Sigmoid colon (tissue), 7 donors: ENCODE data around the gene HOMER2. TPM values are rescaled to one million over a fixed set of nuclear protein-coding genes. Genes with fewer than 3 reads are reported as not detected.

Experiments
- DNase-seq: peaks from one replicate; pipeline ENCODE4 v3.0.0-alpha.2; 2019
- H3K27ac ChIP-seq, 4 donors: fragments of 200-600 bp; sonication (generic); one replicate each; pipeline ENCODE4 v1.5.1; 2016 to 2019; ENCODE audit warnings: mild to moderate bottlenecking in 1 of 4
- H3K27me3 ChIP-seq, 3 donors: fragments of 200-600 bp; sonication (generic); one replicate each; pipeline ENCODE4 v1.5.1; 2019; ENCODE audit warnings: mild to moderate bottlenecking in 1 of 3
- H3K36me3 ChIP-seq, 4 donors: fragments of 200-600 bp; sonication (generic); one replicate each; pipeline ENCODE4 v1.5.1; 2016 to 2019
- H3K4me1 ChIP-seq, 4 donors: fragments of 200-600 bp; sonication (generic); one replicate each; pipeline ENCODE4 v1.5.1; 2017 to 2019
- H3K4me3 ChIP-seq, 4 donors: fragments of 200-600 bp; sonication (generic); one replicate each; pipeline ENCODE4 v1.5.1; 2017 to 2019; ENCODE audit warnings: mild to moderate bottlenecking in 2 of 4, moderate library complexity in 1 of 4
- H3K9me3 ChIP-seq, 4 donors: fragments of 200-600 bp in 3 of 4; sonication (generic) in 3 of 4; one replicate each; pipeline versions ENCODE4 v1.5.1 to v1.6.1; 2013 to 2019
- EP300 ChIP-seq, 4 donors: sonication (generic); formaldehyde crosslinking; IDR thresholded peaks; one replicate each; pipeline ENCODE4 v1.6.1; 2017; ENCODE audit warnings: antibody characterized with exemption in 4 of 4
- POLR2A ChIP-seq, 2 donors: fragments of 450-650 bp; IDR thresholded peaks; one replicate each; pipeline ENCODE4 v1.6.1; 2016; ENCODE audit warnings: antibody characterized with exemption in 2 of 2, mild to moderate bottlenecking in 2 of 2, moderate library complexity in 2 of 2
- POLR2AphosphoS5 ChIP-seq, 4 donors: sonication (generic); formaldehyde crosslinking; IDR thresholded peaks; one replicate each; pipeline ENCODE4 v1.6.1; 2017; ENCODE audit warnings: antibody characterized with exemption in 4 of 4
- WGBS, 2 donors: extraction: QIAGEN DNeasy Blood & Tissue Kit; methylation state at CpG; one replicate each; pipeline ENCODE4 v1.1.7; 2013; 5-methylcytosine and 5-hydroxymethylcytosine counted together
- intact Hi-C: fragments of 100-400 bp; cut with DNase I; formaldehyde crosslinking; loops from one replicate; pipeline ENCODE4 v1.15.1; 2023
- polyA plus RNA-seq, 3 donors: library from polyadenylated mRNA; stranded (reverse); fragments of 200-250 nt; gene quantifications; one replicate each; pipeline ENCODE4 v1.2.3, GENCODE V29; 2013
- total RNA-seq, 4 donors: library from RNA; depleted of rRNA; stranded (reverse); fragments of >200 nt; gene quantifications; one replicate each; pipeline ENCODE4 v1.1.0, GENCODE V29; 2016
- TF ChIP-seq, protein P1 (sequence below), 4 experiments: fragments of 450-650 bp in 3 of 4; fragments of 200-600 bp in 1 of 4; IDR thresholded peaks; one replicate each; pipeline ENCODE4 v1.5.1; 2016 to 2019; ENCODE audit warnings: antibody characterized with exemption in 4 of 4, mild to moderate bottlenecking in 3 of 4, moderate library complexity in 2 of 4
- donor health status: healthy with polysubstance abuse.
- donor health status: Bipolar disorder and iron deficiency.
- donor health status: healthy.

HOMER2 gene
- total and polyA plus RNA-seq, 7 donors, result under 0.01 to 16.8 (median 7.1) TPM

DNA sequence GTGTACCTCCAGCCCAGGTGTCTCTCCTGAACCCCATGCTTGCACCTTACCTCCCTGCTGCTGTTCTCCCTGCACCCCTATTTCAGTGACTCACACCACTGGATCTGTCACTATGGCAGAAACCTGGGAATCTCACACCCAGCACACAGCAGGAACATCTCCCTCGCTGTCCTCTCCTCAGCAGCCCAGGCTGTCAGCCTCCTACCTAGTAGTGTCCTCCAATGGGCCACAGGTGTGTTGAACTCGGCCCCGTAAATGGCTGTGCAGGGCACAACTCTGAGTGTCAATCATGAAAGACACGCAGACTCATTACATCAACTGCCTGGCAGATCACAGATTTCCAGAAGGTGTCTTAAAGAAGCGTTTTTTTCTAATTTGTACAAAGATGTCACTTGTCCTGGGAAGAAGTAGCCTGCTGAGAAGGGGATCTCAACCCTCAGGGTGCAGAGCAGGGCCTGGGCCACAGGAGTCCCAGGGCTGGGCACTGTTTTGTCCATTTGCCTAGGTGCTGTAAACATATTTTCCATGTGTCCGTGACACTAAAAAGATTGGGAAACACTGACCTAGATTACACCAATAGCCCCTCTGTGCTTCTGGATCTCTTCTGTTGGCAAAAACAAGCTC lies 33.8 kb downstream of the HOMER2 start:
- Histone ChIP-seq H3K36me3 (no peaks in the 10 kb centered on the region), H3K27ac (peak overlapping the region in 1 of 4 donors; percentile 16), H3K27me3 (no peaks in the 10 kb centered on the region), H3K9me3 (no peaks in the 10 kb centered on the region), H3K4me1 (peaks cover 0 to 12% (median 0%) of the 10 kb centered on the region in 4 donors), H3K4me3 (no peak overlapping the region)
- DNase-seq, result no peak
- TF ChIP-seq EP300 (IDR thresholded peaks at IDR 0.05) (no peak), POLR2A (IDR thresholded peaks at IDR 0.05) (no peak), POLR2AphosphoS5 (IDR thresholded peaks at IDR 0.05) (no peak)
- TF ChIP-seq, protein P1, sequence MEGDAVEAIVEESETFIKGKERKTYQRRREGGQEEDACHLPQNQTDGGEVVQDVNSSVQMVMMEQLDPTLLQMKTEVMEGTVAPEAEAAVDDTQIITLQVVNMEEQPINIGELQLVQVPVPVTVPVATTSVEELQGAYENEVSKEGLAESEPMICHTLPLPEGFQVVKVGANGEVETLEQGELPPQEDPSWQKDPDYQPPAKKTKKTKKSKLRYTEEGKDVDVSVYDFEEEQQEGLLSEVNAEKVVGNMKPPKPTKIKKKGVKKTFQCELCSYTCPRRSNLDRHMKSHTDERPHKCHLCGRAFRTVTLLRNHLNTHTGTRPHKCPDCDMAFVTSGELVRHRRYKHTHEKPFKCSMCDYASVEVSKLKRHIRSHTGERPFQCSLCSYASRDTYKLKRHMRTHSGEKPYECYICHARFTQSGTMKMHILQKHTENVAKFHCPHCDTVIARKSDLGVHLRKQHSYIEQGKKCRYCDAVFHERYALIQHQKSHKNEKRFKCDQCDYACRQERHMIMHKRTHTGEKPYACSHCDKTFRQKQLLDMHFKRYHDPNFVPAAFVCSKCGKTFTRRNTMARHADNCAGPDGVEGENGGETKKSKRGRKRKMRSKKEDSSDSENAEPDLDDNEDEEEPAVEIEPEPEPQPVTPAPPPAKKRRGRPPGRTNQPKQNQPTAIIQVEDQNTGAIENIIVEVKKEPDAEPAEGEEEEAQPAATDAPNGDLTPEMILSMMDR (IDR thresholded peaks at IDR 0.05), result no peak
- intact Hi-C loops, result no loop called here
- WGBS, 2 donors, result 85 to 91% methylated on average over 6 of the region's 6 CpGs

DNA sequence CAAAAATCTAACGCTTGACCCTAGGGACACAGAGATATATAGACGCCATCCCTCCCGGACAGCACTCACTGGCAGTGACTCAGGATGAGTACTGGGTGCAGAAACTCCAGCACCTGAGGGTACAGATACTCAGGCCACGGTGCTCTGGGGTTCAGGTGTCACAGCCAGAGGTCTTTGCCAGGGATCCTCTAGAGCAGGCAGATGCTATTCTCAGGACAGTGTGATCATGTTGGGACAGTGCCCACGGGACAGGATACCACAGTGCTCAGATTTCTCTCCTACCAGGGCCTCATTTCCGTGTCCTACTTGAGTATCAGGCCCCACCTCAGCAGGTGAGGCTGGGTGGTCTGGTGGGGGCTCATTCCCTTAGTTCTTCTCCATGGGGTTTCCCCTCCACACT lies 34.4 kb downstream of the HOMER2 start:
- intact Hi-C loops, result no loop called here
- no peak for DNase-seq
- Histone ChIP-seq H3K36me3 (no peaks in the 10 kb centered on the region), H3K9me3 (no peaks in the 10 kb centered on the region), H3K27me3 (no peaks in the 10 kb centered on the region), H3K4me1 (peaks cover 0 to 12% (median 0%) of the 10 kb centered on the region in 4 donors), H3K4me3 (no peak overlapping the region), H3K27ac (no peak overlapping the region)
- TF ChIP-seq POLR2AphosphoS5 (IDR thresholded peaks at IDR 0.05), result no peak
- no peak for TF ChIP-seq POLR2A (IDR thresholded peaks at IDR 0.05)
- TF ChIP-seq, protein P1 (IDR thresholded peaks at IDR 0.05), result no peak
- no peak for TF ChIP-seq EP300 (IDR thresholded peaks at IDR 0.05)
- 81 to 90% methylated on average over 6 of the region's 6 CpGs for WGBS, 2 donors

DNA sequence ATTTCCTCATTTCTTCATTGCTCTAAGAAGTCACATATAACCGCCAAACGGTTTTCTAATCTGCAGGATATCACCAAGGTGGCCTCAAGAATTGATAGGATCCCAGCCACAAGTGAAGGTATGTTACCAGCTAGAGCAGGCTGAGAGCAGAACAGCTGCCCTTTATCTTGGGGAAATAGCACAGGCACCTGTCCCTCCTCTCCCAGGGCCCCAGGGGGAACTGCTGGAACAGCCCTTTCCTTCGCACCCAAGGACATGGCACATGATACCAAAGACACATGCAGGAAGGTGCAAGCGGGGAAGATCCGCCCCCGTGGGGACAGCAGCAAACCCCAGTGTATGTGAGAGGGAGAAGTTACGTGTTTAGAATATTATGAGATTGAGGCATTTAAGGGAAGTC lies 35.3 kb downstream of the HOMER2 start:
- Histone ChIP-seq H3K36me3 (no peaks in the 10 kb centered on the region), H3K27me3 (no peaks in the 10 kb centered on the region), H3K4me1 (peaks cover 0 to 12% (median 0%) of the 10 kb centered on the region in 4 donors), H3K4me3 (no peak overlapping the region), H3K27ac (no peak overlapping the region), H3K9me3 (no peaks in the 10 kb centered on the region)
- intact Hi-C loops, result no loop called here
- DNase-seq, result no peak
- 72 to 83% methylated on average over 7 of the region's 7 CpGs for WGBS, 2 donors
- TF ChIP-seq EP300 (IDR thresholded peaks at IDR 0.05), result no peak
- TF ChIP-seq, protein P1 (IDR thresholded peaks at IDR 0.05), result no peak
- no peak for TF ChIP-seq POLR2AphosphoS5 (IDR thresholded peaks at IDR 0.05)
- no peak for TF ChIP-seq POLR2A (IDR thresholded peaks at IDR 0.05)

DNA sequence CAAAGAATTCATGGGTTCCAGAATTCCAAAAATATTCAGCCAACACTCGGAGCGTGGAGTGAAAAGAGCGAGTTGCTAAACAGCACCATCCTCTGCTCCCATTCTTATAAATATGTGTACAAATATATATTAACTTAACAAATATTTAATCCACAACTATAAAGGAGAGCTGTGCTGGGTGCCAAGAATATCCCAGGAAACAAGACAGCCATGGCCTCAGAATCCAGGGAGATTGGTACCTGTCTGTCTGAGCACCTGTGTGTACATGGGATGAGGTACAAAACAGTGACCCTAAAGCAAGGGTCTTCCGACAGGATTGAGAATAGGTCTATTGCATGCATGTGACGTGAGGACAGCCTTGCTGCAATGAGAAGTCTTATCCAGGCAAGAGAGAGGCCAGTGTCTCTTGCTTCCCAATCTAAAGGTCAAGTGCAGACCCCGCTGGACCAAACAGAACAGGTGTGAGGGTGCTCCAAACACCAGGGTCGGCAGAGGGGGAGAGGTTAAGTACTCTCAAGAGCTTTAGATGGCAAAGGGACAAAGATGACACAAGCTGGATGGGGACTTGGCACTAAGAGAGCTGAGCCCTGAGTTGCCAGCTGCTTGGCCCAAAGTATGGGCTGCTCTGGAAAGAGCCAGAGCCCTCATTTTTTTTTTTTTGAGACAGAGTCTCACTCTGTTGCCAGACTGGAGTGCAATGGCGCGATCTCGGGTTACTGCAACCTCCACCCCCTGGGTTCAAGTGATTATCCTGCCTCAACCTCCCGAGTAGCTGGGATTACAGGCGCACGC lies 36.2 kb downstream of the HOMER2 start:
- H3K4me1 ChIP-seq, result peaks cover 0 to 12% (median 0%) of the 10 kb centered on the region in 4 donors
- no peaks in the 10 kb centered on the region for H3K27me3 ChIP-seq
- intact Hi-C loops, result no loop called here
- no peak overlapping the region for H3K4me3 ChIP-seq
- no peaks in the 10 kb centered on the region for H3K36me3 ChIP-seq
- H3K9me3 ChIP-seq, result no peaks in the 10 kb centered on the region
- 89 to 90% methylated on average over 13 of the region's 13 CpGs for WGBS, 2 donors
- no peak for TF ChIP-seq POLR2A (IDR thresholded peaks at IDR 0.05)
- TF ChIP-seq EP300 (IDR thresholded peaks at IDR 0.05), result no peak
- TF ChIP-seq, protein P1 (IDR thresholded peaks at IDR 0.05), result no peak
- no peak overlapping the region for H3K27ac ChIP-seq
- DNase-seq, result no peak
